HG03103 (cell line): Measurements from ENCODE around the gene BPIFA3.
"Not testable (repeated sequence)": the region's sequence is repeated elsewhere in the genome, so short reads cannot be mapped to it uniquely, and the experiment has no call there.

Source experiments
- ATAC-seq: cut with Tn5 transposase; IDR thresholded peaks from one replicate; pipeline ENCODE4 v1.9.1; 2021; ENCODE audit warnings: low read depth; ENCODE audit not compliant: unreplicated experiment

BPIFA3 gene

DNA sequence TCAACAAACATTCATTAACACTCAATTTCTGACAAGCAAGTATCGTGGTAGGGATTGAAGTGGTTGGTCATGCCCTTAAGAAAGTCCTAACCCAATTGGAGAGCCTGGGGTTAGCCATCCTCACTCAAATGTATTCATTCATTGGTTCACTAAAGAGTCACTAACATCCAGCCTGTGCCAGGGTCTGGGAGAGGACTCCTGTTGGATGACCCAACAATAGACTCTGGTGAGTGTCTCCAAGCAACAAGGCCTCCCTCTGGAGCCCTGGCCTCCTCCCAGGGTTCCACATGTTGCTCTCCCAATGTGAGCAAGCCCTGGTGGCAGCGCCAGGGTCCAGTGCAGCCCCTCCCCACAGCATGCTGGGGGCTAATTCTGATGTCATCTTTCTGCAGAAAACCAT lies at the start of gene BPIFA3:
Gene BPIFA3 (plus strand): TSS at position 301 of the 400 bp plus-strand sequence. CDS start 185 bp downstream, outside the sequence.
- ATAC-seq: no peak

DNA sequence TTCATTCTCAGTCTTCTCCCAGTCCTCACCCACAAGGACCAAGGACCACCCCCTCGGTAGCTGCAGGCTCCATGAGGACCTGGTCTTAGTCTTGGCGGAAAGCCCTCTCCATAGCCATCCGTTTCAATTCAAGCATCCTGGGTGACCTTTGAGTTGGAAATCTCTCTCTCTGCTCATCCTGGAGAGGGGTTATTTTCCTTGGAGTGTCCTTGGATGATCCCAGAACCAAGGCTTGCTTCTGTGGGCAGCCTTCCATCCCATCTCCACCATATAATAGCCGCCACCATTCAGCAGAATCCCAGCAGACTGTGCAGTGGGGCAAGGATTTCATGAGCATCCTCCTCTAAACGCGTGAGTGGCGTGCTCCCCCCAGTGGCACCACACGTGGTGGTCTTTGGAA lies 49.3 kb upstream of the BPIFA3 start, which contains the start of gene BPIFA2:
Gene BPIFA2 (plus strand): TSS at position 301 of the 400 bp plus-strand sequence. CDS start 987 bp downstream, outside the sequence.
- no peak for ATAC-seq

DNA sequence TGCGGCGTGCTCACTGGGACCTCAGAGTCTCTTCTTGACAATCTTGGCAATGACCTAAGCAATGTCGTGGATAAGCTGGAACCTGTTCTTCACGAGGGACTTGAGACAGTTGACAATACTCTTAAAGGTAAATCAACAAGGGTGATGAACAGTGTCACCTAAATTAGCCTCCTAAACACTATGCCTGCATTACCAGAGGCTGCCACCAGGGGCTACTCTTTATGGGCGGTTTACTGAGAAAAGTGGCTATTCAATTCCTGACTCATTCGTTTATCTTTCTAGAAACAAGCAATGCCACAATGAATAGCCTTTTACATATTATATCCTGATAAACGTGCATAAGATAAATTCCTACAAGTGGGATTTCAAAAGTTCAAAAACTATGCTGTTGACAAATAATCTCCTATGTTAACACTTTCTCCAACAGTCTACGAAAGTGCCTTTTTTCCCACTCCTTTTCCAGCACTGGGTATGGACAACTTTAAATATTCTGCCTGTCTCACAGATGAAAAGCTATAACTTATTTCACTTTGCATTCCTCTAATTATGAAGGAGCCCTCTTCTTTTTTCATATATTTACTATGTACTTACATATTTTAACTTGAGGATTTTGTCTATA lies 47.9 kb upstream of the BPIFA3 start:
- no peak for ATAC-seq

DNA sequence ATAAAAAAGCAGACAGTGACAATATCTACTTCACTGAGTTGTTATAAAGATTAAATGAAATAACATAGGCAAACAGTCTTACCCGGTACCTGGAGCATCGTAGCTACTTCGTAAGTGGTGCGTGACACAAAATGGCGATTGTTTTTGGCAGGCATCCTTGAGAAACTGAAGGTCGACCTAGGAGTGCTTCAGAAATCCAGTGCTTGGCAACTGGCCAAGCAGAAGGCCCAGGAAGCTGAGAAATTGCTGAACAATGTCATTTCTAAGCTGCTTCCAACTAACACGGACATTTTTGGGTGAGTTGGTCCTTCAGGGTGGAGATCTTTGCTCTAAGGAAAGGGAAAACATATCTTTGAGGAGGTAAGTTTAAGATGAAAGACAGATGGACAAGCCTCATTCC lies 44.4 kb upstream of the BPIFA3 start:
- no peak for ATAC-seq

DNA sequence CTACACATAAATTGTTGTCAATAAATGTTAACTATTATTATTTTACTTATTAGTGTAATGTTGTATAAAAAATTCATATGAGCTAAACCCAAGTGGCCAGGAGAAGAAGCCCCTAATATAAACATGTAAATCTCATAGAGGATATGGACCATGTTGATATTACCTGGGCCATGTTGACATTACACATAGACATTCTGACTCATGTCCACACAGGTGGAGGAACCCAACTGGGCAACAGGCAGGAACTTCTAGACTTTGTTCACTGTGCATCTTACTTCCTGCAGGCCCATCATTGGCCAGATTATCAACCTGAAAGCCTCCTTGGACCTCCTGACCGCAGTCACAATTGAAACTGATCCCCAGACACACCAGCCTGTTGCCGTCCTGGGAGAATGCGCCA lies 42.0 kb upstream of the BPIFA3 start:
- no peak for ATAC-seq

DNA sequence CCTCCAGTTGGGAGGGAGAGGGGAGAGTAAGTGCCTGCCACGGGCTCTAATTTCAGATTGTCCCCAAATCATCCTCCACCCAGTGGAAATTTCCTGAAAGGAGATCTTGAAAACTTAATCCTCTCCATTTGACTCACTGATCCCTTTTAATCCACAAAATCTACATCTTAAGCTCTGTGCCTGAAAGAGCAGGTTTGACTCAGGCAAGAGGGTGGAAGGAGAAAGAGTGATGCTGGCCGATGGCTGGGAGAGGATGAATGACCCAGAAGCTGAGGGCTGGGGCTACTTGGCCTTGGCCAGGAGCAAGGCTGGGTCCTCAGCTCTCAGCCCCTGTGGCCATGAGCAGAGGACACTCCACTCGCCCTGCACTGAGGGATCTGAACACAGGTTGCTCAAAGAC lies 41.1 kb upstream of the BPIFA3 start:
- no peak for ATAC-seq

DNA sequence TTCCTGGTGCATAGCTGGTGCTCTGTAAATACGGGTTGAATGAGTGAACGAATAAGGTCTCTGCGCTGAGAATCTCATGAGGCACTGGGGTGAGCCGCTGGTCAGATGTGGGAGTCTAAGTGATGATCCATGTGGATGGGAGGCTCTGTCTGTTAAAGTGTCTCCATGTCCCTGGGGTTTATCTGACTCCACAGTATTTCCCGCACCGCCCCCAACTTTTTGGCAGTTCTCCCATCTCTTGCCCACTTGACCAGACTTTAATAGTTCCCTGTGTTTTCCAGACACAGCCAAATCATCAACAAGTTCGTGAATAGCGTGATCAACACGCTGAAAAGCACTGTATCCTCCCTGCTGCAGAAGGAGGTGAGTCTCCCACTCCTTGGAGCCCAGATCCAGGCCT lies 39.3 kb upstream of the BPIFA3 start:
- no peak for ATAC-seq

DNA sequence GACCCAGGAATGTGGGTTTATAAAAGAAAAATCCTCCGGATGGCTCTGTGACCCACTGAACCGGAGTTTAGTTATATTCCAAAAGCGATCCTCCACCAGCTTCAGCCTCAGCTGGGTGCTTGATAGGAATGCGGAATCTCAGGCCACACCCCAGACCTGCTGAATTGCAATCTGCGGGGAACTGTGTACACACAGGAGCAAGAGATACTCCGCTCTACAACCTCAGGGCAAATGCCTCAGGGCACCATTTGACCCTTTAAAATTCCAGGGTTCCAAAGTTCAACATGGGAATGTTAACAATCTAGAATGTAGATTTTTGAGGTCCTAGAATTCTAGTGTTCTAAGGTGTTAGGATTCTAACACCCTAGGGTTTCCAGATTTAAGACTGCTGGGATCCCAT lies 38.4 kb upstream of the BPIFA3 start:
- ATAC-seq: no peak

DNA sequence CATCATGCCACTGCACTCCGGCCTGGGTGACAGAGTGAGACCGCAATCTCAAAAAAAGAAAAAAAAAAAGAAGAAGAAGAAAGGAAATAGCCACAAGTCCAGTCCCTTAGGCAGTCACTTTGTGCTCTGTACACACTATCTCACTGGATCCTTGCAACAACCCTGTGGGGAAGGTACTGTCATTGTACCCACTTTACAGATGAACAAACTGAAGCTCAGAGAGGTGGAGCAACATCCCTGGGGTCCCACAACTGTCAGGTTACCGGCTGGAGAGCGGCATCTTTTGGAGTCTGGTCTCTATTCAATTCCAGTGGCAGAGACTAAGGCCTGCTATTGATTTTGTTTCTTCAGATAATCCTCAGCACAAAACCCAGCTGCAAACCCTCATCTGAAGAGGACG lies 37.0 kb upstream of the BPIFA3 start:
- ATAC-seq: no peak

DNA sequence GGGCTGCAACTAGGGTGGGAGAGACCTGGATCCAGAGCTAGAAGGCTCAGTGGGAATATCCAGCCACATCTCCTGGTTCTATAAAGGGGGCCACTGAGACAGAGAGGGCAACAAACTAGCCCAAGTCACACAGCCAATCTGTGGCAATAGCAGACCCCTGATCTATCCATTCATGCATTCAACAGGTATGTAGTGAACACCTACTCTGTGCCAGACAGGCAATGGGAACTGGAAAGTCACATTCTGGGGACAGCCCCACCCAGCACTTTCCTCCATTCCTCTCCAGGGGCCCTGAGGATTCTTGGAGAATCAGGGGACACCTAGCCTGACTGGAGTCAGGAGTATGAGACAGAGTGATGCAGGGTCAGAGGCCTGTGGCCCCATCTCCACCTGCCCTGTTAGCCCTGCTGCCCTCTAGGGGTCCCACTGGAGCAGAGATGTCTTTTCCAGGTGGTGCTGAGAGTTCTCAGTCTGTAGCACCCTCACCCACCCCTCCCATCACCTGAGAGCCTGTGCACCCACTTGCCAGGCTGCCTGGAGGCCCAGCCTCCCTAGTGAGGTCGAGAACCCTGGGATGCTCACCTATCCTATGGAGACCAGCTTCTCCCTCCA lies 35.6 kb upstream of the BPIFA3 start:
- no peak for ATAC-seq

DNA sequence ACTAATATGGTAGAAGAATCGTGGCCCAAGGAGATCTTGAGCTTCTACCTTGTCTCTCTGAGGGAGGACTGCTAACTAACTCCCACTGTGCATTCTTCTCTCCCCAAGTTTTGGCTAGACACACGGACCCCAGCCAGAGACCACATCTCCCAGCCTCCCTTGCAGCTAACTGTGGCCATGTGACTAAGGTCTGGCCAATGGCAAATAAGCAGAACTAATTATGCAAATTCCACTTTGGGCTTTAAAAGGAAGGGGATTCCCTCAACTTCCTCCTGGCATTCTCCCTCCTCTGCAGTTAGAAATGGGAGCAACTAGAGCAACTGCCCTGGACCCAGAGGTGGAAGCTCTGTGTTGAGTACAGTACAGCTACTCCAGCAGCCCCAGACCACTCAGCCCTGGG lies 33.8 kb upstream of the BPIFA3 start:
- ATAC-seq: no peak

DNA sequence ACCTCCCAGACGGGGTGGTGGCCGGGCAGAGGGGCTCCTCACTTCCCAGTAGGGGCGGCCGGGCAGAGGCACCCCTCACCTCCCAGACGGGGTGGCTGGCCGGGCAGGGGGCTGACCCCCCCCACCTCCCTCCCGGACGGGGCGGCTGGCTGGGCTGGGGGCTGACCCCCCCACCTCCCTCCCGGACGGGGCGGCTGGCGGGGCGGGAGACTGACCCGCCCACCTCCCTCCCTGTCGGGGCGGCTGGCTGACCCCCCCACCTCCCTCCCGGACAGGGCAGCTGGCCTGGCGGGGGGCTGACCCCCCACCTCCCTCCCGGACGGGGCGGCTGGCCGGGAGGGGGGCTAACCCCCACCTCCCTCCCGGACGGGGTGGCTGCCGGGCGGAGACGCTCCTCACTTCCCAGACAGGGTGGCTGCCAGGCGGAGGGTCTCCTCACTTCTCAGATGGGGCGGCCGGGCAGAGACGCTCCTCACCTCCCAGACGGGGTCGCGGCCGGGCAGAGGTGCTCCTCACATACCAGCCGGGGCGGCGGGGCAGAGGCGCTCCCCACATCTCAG lies 32.0 kb upstream of the BPIFA3 start:
- not testable (repeated sequence) for ATAC-seq

DNA sequence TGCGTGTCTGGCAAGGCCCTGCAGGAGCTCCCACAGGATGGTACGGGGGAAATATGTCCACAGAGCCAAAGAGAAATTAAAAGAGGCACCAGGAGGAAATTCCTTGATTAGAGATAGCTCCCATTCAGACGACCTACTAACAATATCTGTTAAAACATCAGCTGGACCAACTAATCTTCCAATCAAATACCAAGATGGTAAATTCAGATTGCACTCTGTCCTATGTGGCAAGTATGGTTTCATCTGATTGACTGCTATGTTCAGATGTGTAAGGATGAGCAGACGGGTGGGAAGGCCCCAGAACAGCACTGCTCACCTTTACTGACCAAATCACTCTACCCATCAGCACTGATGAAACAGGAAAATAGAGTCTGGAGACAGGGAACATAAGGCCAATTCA lies 29.7 kb upstream of the BPIFA3 start:
- ATAC-seq: no peak

DNA sequence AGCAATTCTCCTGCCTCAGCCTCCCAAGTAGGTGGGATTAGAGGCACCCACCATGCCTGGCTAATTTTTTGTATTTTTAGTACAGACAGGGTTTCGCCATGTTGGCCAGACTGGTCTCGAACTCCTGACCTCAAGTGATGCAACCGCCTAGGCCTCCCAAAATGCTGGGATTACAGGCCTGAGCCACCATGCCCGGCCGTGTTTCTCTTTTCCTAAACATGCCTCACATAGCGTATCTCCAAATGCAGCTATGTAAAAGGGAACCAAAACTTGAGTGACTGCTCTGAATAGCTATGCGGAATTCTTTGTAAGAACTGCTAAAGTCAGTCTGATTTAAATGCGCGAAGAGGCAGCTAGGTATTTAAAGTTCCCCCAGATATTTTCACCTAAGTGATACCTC lies 28.7 kb upstream of the BPIFA3 start:
- ATAC-seq: no peak

DNA sequence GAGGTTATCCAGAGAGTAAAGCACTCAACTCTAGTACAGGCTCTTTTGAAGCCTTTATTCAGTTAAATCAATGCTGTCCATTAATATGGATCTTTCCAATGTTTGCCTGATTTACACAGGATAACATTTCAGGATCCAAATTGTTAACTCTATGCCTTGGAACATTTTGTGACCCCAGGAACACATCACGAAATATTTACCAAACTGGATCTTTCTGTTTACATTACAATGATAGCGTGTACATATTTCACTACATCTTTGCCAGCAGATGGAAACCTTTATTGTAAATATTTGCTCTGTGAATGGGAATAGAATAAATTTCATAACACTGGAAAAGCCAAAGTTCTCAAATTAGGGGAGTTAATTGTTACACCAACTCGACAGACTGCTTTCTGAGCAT lies 25.7 kb upstream of the BPIFA3 start:
- ATAC-seq: no peak

DNA sequence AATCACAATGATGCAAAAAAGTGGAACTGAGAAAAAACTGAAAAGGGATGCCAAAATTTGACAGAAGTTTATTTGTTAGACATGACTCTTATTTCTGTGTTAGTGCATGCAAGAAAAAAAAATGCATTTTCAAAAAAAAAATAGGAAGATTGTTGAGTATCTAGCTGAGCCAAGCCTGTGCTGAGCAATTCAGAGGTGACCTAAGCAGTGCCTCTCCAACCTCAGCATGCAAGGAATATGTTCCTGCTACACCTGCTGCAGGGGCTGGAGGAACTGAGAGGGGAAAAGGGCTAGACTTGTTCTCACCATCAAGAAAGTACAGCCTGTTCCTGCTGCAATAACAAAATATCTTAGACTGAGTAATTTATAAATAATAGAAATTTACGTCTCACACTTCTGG lies 25.2 kb upstream of the BPIFA3 start:
- ATAC-seq: no peak

DNA sequence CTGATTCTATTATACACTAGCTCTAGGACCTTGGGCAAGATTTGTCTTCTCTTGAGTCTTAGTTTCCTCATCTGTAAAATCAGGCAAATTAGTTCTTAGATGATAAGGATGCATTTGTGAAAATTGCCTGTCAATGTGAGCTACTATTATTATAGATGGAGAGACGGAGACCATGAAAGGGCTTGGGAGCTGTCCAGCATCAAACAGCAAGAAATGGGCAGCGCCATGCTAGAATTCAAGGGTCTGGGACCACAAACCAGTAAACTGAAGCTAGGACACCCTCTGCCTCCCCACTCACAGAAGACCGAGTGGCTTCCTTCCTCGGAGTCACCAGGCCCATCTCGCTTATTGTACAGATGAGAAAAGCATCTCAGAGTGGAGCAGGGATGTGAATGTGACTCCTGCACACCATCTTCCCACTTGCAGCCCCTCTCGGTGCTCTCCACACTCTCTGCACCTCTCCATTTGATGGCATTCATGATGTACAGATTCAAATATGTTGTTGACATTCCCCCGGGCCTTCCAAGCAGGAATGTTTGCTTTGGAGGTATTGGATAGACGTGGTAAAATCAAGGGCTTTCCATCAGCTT lies 24.1 kb upstream of the BPIFA3 start:
- no peak for ATAC-seq

DNA sequence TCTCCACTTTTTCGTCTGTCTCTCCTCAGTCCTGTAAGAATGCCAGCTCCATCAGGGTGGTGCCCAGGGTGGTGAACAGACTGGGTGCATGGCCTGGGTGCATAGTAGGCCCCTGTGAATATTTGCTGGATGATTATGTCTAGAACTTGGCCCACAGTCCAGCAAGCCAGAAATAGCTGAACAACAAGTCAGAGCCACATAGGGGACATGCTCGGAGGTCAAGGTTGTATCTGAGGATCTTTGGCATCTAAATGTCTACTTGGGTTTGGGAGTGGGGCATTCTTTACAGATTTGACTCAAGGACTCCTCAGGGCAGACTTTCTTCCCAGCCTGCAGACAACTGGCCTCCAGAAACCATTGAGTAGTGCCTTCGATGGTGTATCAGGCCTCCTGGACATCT lies 18.1 kb upstream of the BPIFA3 start:
- no peak for ATAC-seq

DNA sequence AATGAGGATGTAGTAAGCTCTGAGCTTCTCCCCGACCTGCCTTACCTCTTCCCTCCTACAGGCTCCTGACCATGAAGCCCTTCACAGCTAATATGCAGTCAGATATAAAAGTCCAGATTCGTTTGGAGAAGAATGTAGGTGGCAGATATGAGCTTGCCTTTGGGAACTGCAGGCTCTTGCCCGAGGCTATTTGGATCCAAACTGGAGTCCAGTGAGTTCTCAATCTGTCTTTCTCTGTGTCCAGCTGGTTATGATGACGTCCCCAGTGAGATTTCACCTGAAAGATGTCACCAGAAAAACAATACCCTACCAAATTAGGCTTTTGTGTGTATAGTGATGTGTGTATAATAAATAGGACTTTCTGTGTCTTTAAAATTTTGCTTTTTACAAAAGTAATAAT lies 14.7 kb upstream of the BPIFA3 start:
- ATAC-seq: no peak

DNA sequence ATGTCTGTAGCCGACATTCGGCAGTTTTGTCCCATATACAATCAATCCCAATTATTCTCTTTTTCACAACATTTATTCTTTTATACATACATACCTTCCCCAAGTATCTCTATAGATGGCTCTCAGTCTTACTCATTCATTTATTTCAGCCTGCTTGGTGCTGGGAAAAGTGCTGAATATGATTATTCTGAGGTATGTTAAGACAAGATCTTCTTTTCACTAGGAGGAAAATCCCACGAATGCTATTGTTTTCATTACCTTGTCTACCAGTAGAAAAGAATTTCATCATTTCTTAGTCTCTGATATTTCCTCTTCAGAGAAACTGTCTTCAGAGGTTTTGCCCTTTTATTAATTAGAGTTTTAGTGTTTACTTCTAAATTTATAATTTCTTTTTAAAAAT lies 13.7 kb upstream of the BPIFA3 start:
- ATAC-seq: no peak

DNA sequence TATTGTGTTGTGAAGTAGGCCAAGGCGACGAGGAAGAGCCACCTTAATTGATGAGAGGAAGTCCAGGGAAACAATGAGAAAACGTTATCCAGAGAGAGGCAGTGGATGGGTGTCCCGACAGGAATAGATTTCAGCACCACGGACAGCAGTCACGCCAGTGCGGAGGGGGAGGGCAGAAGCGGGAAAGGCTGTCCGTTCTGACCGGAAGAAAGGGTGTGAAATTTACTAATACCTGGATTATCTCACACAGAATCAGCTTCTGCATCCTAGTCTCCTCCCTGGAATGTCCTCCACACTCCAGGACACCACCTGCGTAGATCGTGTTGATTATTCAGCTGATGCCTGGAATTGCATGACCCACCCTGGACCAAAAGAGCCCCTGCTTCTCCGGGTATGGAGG lies 7.4 kb upstream of the BPIFA3 start:
- ATAC-seq: no peak

DNA sequence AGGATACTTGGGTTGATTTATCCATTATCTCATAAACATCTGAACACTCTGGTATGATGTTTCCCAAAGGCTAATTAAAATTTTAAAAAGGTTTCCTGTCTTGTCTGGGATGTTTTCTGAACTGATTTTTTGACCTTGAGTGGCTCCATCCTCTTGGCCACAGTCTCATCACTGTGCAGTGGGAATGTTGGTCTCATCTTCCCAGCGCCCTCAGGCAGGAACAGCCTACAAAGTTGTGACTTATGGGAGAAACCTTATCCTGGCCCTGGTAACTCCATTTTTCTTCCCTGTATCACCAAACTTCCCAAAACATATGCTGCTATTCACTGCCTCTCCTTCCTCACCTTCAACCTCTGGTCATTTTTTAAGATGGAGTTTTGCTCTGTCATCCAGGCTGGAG lies 6.8 kb upstream of the BPIFA3 start:
- no peak for ATAC-seq
